H9 (cell line): Measurements from ENCODE around the gene KRT222. TPM values are rescaled to one million over a fixed set of nuclear protein-coding genes. Genes with fewer than 3 reads are reported as not detected.
A peak's percentile ranks its signal among the peaks of the same experiment; 100 is the strongest.

Experiments
- DNase-seq: peaks from one replicate; pipeline ENCODE4 v3.0.0-alpha.2; 2017
- H2AFZ ChIP-seq: one replicate; pipeline ENCODE4 v1.6.1; 2013; ENCODE audit warnings: mild to moderate bottlenecking, low read length, control low read depth, moderate library complexity
- H2AK5ac ChIP-seq: 2 replicates; pipeline ENCODE4 v1.6.1; 2013; ENCODE audit warnings: low read length, control low read depth, mixed read lengths; ENCODE audit not compliant: insufficient read length
- H2BK120ac ChIP-seq: one replicate; pipeline ENCODE4 v1.6.1; 2013; ENCODE audit warnings: low read depth, mild to moderate bottlenecking, low read length, control low read depth, inconsistent platforms; ENCODE audit not compliant: poor library complexity, severe bottlenecking
- H2BK12ac ChIP-seq: 2 replicates; pipeline ENCODE4 v1.6.1; 2013; ENCODE audit warnings: low read length, control low read depth, mixed read lengths, low read depth; ENCODE audit not compliant: insufficient read length
- H2BK15ac ChIP-seq: 2 replicates; pipeline ENCODE4 v1.6.1; 2013; ENCODE audit warnings: low read depth, low read length, control low read depth
- H2BK20ac ChIP-seq: one replicate; pipeline ENCODE4 v1.6.1; 2013; ENCODE audit warnings: low read depth, mild to moderate bottlenecking, low read length, control low read depth, inconsistent platforms; ENCODE audit not compliant: poor library complexity, severe bottlenecking
- H2BK5ac ChIP-seq: 2 replicates; pipeline ENCODE4 v1.6.1; 2013; ENCODE audit warnings: low read length, control low read depth, mixed read lengths; ENCODE audit not compliant: insufficient read length
- H3K14ac ChIP-seq: 2 replicates; pipeline ENCODE4 v1.6.1; 2013; ENCODE audit warnings: low read length, control low read depth; ENCODE audit not compliant: insufficient read depth
- H3K18ac ChIP-seq: 2 replicates; pipeline ENCODE4 v1.6.1; 2013; ENCODE audit warnings: low read depth, mild to moderate bottlenecking, mixed read lengths, low read length, control low read depth; ENCODE audit not compliant: insufficient read length
- H3K23ac ChIP-seq: 2 replicates; pipeline ENCODE4 v1.6.1; 2013; ENCODE audit warnings: low read length, control low read depth, mixed read lengths, low read depth; ENCODE audit not compliant: insufficient read length
- H3K23me2 ChIP-seq: 2 replicates; pipeline ENCODE4 v1.6.1; 2013; ENCODE audit warnings: low read depth, mild to moderate bottlenecking, mixed read lengths, low read length, control low read depth; ENCODE audit not compliant: insufficient read length, poor library complexity, severe bottlenecking
- H3K27ac ChIP-seq: 2 replicates; pipeline ENCODE4 v1.5.1; 2013; ENCODE audit warnings: low read length, control low read depth, mixed read lengths, low read depth; ENCODE audit not compliant: insufficient read length
- H3K27me3 ChIP-seq: 2 replicates; pipeline ENCODE4 v1.6.1; 2013; ENCODE audit warnings: low read length, control low read depth, inconsistent platforms; ENCODE audit not compliant: insufficient read depth
- H3K4ac ChIP-seq: 2 replicates; pipeline ENCODE4 v1.6.1; 2013; ENCODE audit warnings: low read depth, mild to moderate bottlenecking, control low read depth, inconsistent platforms, low read length, moderate library complexity
- H3K4me1 ChIP-seq: 2 replicates; pipeline ENCODE4 v1.6.1; 2013; ENCODE audit warnings: low read length, control low read depth, inconsistent platforms; ENCODE audit not compliant: insufficient read depth
- H3K4me2 ChIP-seq: 2 replicates; pipeline ENCODE4 v1.6.1; 2013; ENCODE audit warnings: low read length, control low read depth, mixed read lengths; ENCODE audit not compliant: insufficient read length, insufficient read depth
- H3K56ac ChIP-seq: 2 replicates; pipeline ENCODE4 v1.6.1; 2013; ENCODE audit warnings: low read depth, mild to moderate bottlenecking, mixed read lengths, low read length, control low read depth; ENCODE audit not compliant: insufficient read length
- H3K79me1 ChIP-seq: 2 replicates; pipeline ENCODE4 v1.6.1; 2013; ENCODE audit warnings: low read depth, mild to moderate bottlenecking, moderate library complexity, low read length, control low read depth, inconsistent platforms; ENCODE audit not compliant: insufficient read depth, poor library complexity, severe bottlenecking
- H3K79me2 ChIP-seq: 2 replicates; pipeline ENCODE4 v1.6.1; 2013; ENCODE audit warnings: low read length, control low read depth, inconsistent platforms; ENCODE audit not compliant: insufficient read depth
- H3K9ac ChIP-seq: 2 replicates; pipeline ENCODE4 v1.6.1; 2013; ENCODE audit warnings: low read length, control low read depth, mixed read lengths; ENCODE audit not compliant: insufficient read length; ENCODE audit errors: extremely low read depth
- H3K9me3 ChIP-seq: one replicate; pipeline ENCODE4 v1.6.1; 2013; ENCODE audit warnings: low read depth, low read length, inconsistent platforms; ENCODE audit not compliant: control insufficient read depth
- H3T11ph ChIP-seq: one replicate; pipeline ENCODE4 v1.6.1; 2013; ENCODE audit warnings: mild to moderate bottlenecking, low read length, control low read depth, inconsistent platforms
- H4K20me1 ChIP-seq: one replicate; pipeline ENCODE4 v1.6.1; 2013; ENCODE audit not compliant: control insufficient read depth, insufficient read length, insufficient read depth
- H4K5ac ChIP-seq: 2 replicates; pipeline ENCODE4 v1.6.1; 2013; ENCODE audit warnings: low read depth, mild to moderate bottlenecking, mixed read lengths, low read length, control low read depth; ENCODE audit not compliant: insufficient read length
- H4K8ac ChIP-seq: replicated peaks from 2 replicates; pipeline ENCODE4 v1.6.1; 2013; ENCODE audit warnings: low read length, control low read depth, mixed read lengths, low read depth; ENCODE audit not compliant: insufficient read length
- H4K91ac ChIP-seq: 2 replicates; pipeline ENCODE4 v1.6.1; 2013; ENCODE audit warnings: low read depth, mild to moderate bottlenecking, moderate library complexity, mixed read lengths, low read length, control low read depth; ENCODE audit not compliant: insufficient read length
- H3K27ac Mint-ChIP-seq, 3 experiments: 2 replicates in 2 of 3; 3 replicates in 1 of 3; pipeline ENCODE4 v1.8.0; 2020 to 2021; ENCODE audit warnings: mixed read lengths in 3 of 3, mild to moderate bottlenecking in 1 of 3, moderate library complexity in 1 of 3
- H3K27me3 Mint-ChIP-seq: 2 replicates; pipeline ENCODE4 v1.8.0; 2021; ENCODE audit warnings: low read depth, mild to moderate bottlenecking, moderate library complexity, mixed read lengths
- H3K36me3 Mint-ChIP-seq, 3 experiments: 2 replicates in 2 of 3; 3 replicates in 1 of 3; pipeline ENCODE4 v1.8.0; 2020 to 2021; ENCODE audit warnings: low read depth in 3 of 3, mixed read lengths in 3 of 3; ENCODE audit not compliant: insufficient read depth in 1 of 3
- H3K4me1 Mint-ChIP-seq, 2 experiments: 2 replicates each; pipeline ENCODE4 v1.8.0; 2020; ENCODE audit warnings: mixed read lengths in 2 of 2
- H3K4me3 Mint-ChIP-seq, 2 experiments: 2 replicates in 1 of 2; 3 replicates in 1 of 2; pipeline ENCODE4 v1.8.0; 2020 to 2021; ENCODE audit warnings: mild to moderate bottlenecking in 2 of 2, mixed read lengths in 2 of 2, moderate library complexity in 1 of 2
- H3K9me3 Mint-ChIP-seq, 2 experiments: 2 replicates in 1 of 2; 3 replicates in 1 of 2; pipeline ENCODE4 v1.8.0; 2020; ENCODE audit warnings: mild to moderate bottlenecking in 2 of 2, mixed read lengths in 2 of 2, moderate library complexity in 1 of 2
- WGBS: extraction: QIAGEN DNeasy Blood & Tissue Kit; methylation state at CpG from one replicate; pipeline ENCODE4 v1.1.7; 2013; ENCODE audit warnings: missing lambda C conversion rate, low lambda C conversion rate, mixed read lengths; ENCODE audit not compliant: insufficient read length; ENCODE audit errors: extremely low coverage; 5-methylcytosine and 5-hydroxymethylcytosine counted together
- total RNA-seq: library from RNA; stranded (reverse); gene quantifications from 2 replicates; pipeline ENCODE4 v1.2.1, GENCODE V29; 2021
- TF ChIP-seq, protein P1 (sequence below): fragments of 200-600 bp; sonication (generic); conservative IDR thresholded peaks from 3 replicates; pipeline ENCODE4 v1.8.0; 2021; ENCODE audit warnings: antibody characterized with exemption, mild to moderate bottlenecking

The KRT222 gene
- total RNA-seq, 1 experiment from 2014 or later = 0.13 TPM

DNA sequence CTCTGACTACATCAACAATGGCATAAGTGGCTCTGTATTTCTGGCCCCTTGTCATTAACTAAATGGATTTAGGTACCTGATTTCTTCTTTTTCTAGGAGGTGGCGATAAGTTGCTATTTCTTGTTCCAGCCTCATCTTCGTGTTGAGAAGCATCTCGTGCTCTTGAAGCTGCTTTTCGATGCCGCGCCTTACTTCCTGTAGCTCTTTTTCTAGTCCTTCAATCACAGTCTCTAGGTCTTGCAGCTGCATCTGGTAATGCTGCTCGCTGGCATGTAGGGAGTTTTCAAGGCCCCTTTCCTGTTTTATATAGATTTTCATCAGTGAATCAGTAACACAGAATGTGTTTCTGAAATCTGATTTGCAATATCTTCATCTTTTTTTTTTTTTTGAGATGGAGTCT is 5.1 kb downstream of the KRT222 start:
- DNase-seq = no peak
- H3K27me3 Mint-ChIP-seq = peaks cover 4% of the 10 kb centered on the region
- H2BK15ac ChIP-seq = no peak overlapping the region
- no peak overlapping the region for H3K27ac ChIP-seq
- no peaks in the 10 kb centered on the region for H3K79me1 ChIP-seq
- H3K14ac ChIP-seq = no peak overlapping the region
- H4K20me1 ChIP-seq = peaks cover 2% of the 10 kb centered on the region
- H2BK20ac ChIP-seq = no peak overlapping the region
- H2AK5ac ChIP-seq = no peak overlapping the region
- no peak overlapping the region for H2BK12ac ChIP-seq
- no peak overlapping the region for H2BK5ac ChIP-seq
- H4K5ac ChIP-seq = no peak overlapping the region
- TF ChIP-seq, protein P1, sequence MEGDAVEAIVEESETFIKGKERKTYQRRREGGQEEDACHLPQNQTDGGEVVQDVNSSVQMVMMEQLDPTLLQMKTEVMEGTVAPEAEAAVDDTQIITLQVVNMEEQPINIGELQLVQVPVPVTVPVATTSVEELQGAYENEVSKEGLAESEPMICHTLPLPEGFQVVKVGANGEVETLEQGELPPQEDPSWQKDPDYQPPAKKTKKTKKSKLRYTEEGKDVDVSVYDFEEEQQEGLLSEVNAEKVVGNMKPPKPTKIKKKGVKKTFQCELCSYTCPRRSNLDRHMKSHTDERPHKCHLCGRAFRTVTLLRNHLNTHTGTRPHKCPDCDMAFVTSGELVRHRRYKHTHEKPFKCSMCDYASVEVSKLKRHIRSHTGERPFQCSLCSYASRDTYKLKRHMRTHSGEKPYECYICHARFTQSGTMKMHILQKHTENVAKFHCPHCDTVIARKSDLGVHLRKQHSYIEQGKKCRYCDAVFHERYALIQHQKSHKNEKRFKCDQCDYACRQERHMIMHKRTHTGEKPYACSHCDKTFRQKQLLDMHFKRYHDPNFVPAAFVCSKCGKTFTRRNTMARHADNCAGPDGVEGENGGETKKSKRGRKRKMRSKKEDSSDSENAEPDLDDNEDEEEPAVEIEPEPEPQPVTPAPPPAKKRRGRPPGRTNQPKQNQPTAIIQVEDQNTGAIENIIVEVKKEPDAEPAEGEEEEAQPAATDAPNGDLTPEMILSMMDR = no peak
- no peak overlapping the region for H3K56ac ChIP-seq
- H3K4me1 Mint-ChIP-seq = peaks cover 4% of the 10 kb centered on the region in 2 experiments
- H3K23me2 ChIP-seq = peaks cover 3% of the 10 kb centered on the region
- H2AFZ ChIP-seq = peak overlapping the region; percentile 22
- no peak overlapping the region for H3K23ac ChIP-seq
- no peaks in the 10 kb centered on the region for H3K79me2 ChIP-seq
- WGBS = no CpG with 5 or more reads among the region's 7 CpGs
- no peaks in the 10 kb centered on the region for H3K9me3 Mint-ChIP-seq
- H3T11ph ChIP-seq = no peak overlapping the region
- no peak overlapping the region for H4K91ac ChIP-seq
- H3K4me3 Mint-ChIP-seq = no peak overlapping the region
- H3K36me3 Mint-ChIP-seq = no peaks in the 10 kb centered on the region; a peak in 1 of 7 replicates
- no peak overlapping the region for H3K4ac ChIP-seq
- no peaks in the 10 kb centered on the region for H3K4me1 ChIP-seq
- H2BK120ac ChIP-seq = no peak overlapping the region
- H3K27ac Mint-ChIP-seq = peak overlapping the region in 1 of 3 experiments; percentile 31; a peak in 1 of 7 replicates
- no peaks in the 10 kb centered on the region for H3K9me3 ChIP-seq
- no peak overlapping the region for H3K9ac ChIP-seq
- H3K4me2 ChIP-seq = no peak overlapping the region
- H3K27me3 ChIP-seq = no peaks in the 10 kb centered on the region
- H3K18ac ChIP-seq = no peak overlapping the region
- H4K8ac ChIP-seq = no peak overlapping the region
